Measurements from ENCODE around the gene LFNG.

The LFNG gene

DNA sequence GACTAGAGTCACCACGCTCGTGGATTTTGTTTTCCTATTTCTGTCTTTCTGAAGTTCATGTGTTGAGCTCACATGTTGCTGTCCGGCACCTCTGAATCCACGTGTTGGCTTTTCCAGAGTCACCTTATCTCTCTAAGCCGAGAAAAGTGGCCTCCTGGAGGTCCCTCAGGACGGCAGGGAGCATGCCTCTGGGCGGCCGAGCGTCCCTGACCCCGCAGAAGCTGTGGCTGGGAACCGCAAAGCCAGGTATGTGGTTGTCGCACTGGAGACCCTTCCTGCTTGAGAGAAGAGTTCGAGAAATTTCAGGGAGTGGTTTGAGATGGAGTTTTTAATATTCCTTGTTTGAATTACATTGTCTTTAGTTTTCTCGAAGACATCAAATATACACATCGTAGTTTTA is 51.8 kb downstream of the LFNG start:
- DNase-seq (ENCODE audit: low read depth in 2 of 2) = no peak

DNA sequence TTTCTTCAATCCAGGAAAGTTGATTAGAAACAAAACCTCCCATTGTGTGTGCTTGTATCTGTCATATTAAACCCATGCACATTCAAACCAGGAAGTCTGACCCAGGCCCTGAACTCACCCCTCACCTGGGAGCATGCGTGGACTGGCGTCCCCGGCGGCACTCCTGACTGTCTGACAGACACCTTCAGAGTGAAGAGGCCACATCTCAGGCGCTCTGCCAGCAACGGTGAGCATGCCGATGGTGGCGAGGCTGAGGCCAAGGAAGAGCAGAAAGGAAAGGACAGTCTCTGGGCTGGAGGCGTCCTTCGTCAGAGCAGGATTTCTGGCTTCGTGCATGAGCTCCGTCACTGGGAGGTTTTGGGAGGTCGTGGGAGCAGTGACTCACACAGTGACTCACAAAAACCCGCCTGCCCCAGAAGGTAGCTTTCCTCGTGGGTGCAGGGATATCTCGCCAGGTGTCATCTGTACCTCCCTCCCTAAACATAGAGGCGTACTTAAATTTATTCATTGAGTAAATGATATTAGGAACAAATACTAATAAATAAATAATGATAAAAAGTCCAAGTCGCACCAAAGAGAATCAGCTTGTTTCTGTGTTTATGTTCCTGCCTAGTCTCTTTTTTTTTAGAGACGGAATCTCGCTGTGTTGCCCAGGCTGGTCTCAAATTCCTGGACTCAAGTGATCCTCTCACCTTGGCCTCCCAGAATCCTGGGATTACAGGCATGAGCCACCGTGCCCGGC is 52.7 kb downstream of the LFNG start:
- no peak for DNase-seq (ENCODE audit: low read depth in 2 of 2)

DNA sequence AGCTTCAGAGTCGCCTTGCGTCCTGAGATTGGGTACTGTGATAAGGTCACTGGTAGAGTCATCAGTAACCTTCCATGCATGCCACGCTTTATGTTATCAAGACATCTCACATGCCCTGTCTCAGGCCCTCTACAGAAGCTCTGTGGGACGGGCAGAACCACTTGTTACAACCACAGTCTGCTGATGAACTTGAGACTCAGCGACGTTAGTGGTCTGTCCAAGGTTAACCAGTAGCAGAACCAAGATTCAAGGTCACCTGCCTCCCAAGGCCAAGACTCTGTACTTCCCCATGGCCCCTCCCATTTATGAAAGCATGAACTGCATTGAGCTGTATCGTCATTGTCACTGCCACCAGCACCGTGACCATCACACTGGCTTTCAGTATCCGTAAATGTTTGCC is 54.2 kb downstream of the LFNG start:
- no peak for DNase-seq (ENCODE audit: low read depth in 2 of 2)

DNA sequence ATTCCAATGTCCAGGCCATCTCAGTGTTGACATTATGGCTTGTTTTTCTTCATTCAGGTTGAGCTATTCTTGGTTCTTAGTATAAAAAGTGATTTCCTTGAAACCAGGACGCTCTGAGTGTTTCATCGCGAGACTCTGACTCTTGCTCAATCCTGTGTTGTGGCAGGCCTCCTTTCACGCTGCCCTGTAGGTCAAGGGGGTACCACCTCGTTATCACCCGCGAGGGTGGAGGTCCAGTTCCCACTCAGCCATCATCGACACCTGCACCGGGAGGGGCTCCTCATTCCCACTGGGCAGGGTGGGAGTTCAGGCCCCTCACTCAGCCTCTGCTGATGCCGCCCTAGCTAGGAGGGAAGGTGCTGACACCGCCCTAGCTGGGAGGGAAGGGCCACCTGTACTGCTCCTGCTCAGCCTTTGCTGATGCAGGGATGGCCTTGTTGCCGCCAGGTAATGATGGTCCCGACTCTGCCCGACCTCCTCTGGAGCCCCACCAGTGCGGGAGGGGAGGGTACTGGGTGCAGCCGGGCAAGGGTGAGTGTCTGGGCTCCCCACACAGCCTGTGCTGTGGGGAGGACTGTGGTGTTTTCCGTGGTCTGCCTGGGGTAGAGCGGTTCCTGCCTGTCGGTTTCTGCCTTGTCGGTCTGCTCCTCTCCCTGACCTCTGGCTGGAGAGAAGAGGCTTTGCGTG is 55.6 kb downstream of the LFNG start:
- no peak for DNase-seq (ENCODE audit: low read depth in 2 of 2)

DNA sequence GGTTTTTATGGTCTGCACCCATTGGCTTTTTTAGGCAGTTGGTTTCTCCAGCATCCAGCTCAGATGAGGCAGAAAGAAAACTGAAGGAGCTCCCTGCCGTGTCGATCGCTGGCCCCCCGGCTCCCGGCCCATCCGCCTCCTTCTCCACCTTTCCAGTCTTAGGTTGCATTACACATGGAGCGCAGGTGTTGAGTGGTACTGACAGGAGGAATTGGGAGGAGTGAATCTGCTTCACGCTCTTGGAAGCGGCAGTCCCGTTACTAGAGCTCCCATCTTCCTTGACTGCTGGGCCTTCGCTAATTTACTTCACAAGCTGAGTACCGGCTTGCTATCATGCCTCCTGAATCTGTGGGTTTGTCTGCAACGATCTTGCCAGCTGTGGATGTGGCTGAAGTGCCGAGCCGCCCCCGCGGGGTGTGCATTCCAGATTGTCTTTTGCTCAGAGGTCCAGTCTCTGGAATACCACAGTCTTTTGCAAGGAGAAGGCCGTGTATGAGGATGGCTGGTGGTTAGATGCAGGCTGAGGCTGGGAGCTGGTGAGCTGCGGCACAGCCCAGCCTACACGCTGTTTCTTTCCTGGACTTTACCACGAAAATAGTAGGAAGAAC is 56.3 kb downstream of the LFNG start:
- DNase-seq (ENCODE audit: low read depth in 2 of 2) = no peak

DNA sequence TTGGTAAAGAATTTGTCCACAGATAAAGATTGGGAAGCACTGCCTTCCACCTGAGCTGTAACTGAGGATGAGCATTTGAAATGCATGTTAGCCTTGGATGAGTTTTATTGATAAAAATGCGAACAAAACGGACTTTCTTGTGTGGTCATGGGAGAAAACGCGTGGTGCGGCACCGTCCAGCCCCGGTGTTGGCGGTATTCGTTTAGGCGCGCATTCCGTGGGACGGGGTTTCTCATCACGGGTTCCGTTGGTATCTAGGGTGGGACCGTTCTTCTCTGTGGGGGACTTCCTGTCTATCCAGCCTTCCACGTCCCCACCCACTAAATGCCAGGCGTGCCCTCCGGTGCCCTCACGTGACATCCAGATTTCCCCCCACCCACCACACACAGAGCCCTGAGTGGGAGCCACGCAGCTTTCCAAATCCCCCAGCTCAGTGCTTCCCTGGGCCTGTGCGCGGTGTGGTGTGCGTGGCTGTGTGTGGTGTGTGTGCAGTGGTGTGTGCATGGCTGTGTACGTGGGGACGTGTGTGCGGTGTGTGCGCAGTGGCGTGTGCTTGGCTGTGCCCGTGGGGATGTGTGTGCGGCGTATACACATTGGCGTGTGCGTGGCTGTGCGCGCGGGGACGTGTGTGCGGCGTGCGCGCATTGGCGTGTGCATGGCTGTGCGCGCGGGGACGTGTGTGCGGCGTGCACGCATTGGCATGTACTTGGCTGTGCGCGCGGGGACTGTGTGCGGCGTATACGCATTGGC is 57.3 kb downstream of the LFNG start:
- DNase-seq (ENCODE audit: low read depth in 2 of 2) = no peak

Measured in activated CD4-positive, alpha-beta T cell treated with anti-CD3 and anti-CD28 coated beads for 24 hours (primary cell).